NCI-H748 (cell line): ENCODE measurements around the gene PDAP1.
"Not testable (repeated sequence)": the region's sequence is repeated elsewhere in the genome, so short reads cannot be mapped to it uniquely, and the experiment has no call there.

Experiments
- DNase-seq: peaks from one replicate; lab custom pipeline; 2025; ENCODE audit not compliant: unreplicated experiment; lab: John Stamatoyannopoulos, UW

The PDAP1 gene

DNA sequence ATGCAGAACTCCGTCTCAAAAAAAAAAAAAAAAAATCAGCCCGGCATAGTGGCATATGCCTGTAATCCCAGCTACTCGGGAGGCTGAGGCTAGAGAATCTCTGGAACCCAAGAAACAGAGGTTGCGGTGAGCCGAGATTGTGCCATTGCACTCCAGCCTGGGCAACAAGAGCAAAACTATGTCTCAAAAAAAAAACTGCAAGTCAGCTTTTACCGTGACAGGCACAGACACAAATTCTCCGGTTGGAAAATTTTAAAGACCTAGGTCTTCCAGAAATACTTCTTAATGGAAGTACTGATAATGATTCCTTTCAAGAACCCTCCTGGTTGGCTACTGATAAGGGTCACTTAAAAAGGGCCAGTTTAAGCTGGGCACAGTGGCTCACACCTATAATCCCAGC, 53.3 kb downstream of the PDAP1 start:
- no peak for DNase-seq

GRCh38 chr7:99352247-99352646, 56.1 kb downstream of the PDAP1 start:
- DNase-seq, result no peak

- not testable (repeated sequence) for DNase-seq
These were observed 57.8 kb downstream of the PDAP1 start for GRCh38 chr7:99350641-99351040.
